Stomach (tissue), 4 donors: ENCODE measurements around the gene PARP11.

Source experiments
- EP300 ChIP-seq: sonication (generic); formaldehyde crosslinking; IDR thresholded peaks from one replicate; pipeline ENCODE4 v1.6.1; 2017; ENCODE audit warnings: antibody characterized with exemption
- POLR2A ChIP-seq, 4 donors: fragments of 450-650 bp; IDR thresholded peaks; one replicate each; pipeline ENCODE4 v1.6.1; 2016; ENCODE audit warnings: antibody characterized with exemption in 4 of 4, control low read depth in 2 of 4, mild to moderate bottlenecking in 1 of 4, moderate library complexity in 1 of 4
- POLR2AphosphoS5 ChIP-seq, 3 donors: sonication (generic); formaldehyde crosslinking; IDR thresholded peaks; one replicate each; pipeline ENCODE4 v1.6.1; 2016; ENCODE audit warnings: antibody characterized with exemption in 3 of 3
- TF ChIP-seq, protein P1 (sequence below), 7 experiments: fragments of 450-650 bp in 4 of 7; fragments of 200-600 bp in 3 of 7; sonication (generic) in 3 of 7; IDR thresholded peaks; one replicate each; pipeline ENCODE4 v1.5.1; 2016 to 2019; ENCODE audit warnings: antibody characterized with exemption in 7 of 7, control low read depth in 2 of 7, mild to moderate bottlenecking in 1 of 7

DNA sequence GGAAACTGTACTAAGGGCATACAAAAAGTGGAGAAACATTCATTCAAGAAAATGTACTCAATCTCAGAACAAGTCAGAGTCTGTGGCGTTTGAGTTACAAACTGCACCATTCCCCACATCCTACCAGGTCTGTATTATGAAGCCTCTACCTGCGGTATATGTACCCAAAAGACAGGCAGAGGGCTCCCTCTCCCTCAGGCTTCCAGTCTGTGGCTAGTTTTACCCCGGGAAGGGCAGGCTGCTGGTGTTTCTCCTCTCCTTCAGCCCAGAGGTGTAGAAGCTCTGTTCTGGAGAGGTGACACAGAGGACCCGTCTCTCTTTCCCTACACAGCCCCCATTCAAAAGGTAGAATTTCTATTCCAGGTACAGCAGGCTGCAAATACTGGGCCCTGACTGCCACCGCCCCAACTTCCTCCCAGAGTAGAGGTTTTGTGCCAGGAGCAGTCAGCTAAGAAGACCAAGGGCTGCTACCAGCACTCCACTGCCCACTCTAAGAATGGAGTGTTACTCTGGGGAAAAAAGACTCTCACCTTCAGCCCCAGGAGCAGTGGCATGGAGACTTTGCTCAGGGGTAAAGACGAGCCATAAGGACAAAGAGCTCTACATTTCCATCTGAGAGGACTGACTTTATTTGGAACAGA, 39.4 kb downstream of the PARP11 start:
- TF ChIP-seq, protein P1, sequence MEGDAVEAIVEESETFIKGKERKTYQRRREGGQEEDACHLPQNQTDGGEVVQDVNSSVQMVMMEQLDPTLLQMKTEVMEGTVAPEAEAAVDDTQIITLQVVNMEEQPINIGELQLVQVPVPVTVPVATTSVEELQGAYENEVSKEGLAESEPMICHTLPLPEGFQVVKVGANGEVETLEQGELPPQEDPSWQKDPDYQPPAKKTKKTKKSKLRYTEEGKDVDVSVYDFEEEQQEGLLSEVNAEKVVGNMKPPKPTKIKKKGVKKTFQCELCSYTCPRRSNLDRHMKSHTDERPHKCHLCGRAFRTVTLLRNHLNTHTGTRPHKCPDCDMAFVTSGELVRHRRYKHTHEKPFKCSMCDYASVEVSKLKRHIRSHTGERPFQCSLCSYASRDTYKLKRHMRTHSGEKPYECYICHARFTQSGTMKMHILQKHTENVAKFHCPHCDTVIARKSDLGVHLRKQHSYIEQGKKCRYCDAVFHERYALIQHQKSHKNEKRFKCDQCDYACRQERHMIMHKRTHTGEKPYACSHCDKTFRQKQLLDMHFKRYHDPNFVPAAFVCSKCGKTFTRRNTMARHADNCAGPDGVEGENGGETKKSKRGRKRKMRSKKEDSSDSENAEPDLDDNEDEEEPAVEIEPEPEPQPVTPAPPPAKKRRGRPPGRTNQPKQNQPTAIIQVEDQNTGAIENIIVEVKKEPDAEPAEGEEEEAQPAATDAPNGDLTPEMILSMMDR (IDR thresholded peaks at IDR 0.05), result no peak
- TF ChIP-seq POLR2A (IDR thresholded peaks at IDR 0.05), result no peak
- TF ChIP-seq POLR2AphosphoS5 (IDR thresholded peaks at IDR 0.05), result no peak
- TF ChIP-seq EP300, result no peak
